Kidney (tissue), 14 donors: ENCODE data around the gene FHAD1. TPM values are rescaled to one million over a fixed set of nuclear protein-coding genes. Genes with fewer than 3 reads are reported as not detected.

Experiments used
- DNase-seq, 5 donors: peaks; one replicate each; pipeline ENCODE4 v3.0.0-alpha.2; 2013 to 2020
- FAIRE-seq: peaks from 2 replicates; lab custom pipeline; 2012; peaks lifted over from hg19 to GRCh38; lab: Jason Lieb, UNC
- H3K27ac ChIP-seq, 2 donors: one replicate each; pipeline ENCODE4 v1.7.0; 2013; ENCODE audit warnings: low read depth in 2 of 2, low read length in 2 of 2, inconsistent platforms in 1 of 2
- H3K27me3 ChIP-seq: one replicate; pipeline ENCODE4 v1.7.1; 2013; ENCODE audit warnings: low read length, inconsistent platforms; ENCODE audit not compliant: control insufficient read depth, insufficient read depth
- H3K36me3 ChIP-seq, 3 donors: one replicate each; pipeline versions ENCODE4 v1.7.0 to v1.7.1; 2013; ENCODE audit warnings: low read length in 3 of 3, control low read depth in 1 of 3, inconsistent platforms in 1 of 3; ENCODE audit not compliant: insufficient read depth in 3 of 3, control insufficient read depth in 2 of 3
- H3K4me1 ChIP-seq, 3 donors: one replicate each; pipeline versions ENCODE4 v1.7.0 to v1.7.1; 2013; ENCODE audit warnings: low read length in 3 of 3, inconsistent platforms in 1 of 3, low read depth in 1 of 3; ENCODE audit not compliant: control insufficient read depth in 2 of 3, insufficient read depth in 2 of 3
- H3K4me3 ChIP-seq, 3 donors: one replicate each; pipeline versions ENCODE4 v1.7.0 to v1.8.1; 2013; ENCODE audit warnings: low read length in 3 of 3, control low read depth in 1 of 3, inconsistent platforms in 1 of 3
- H3K9ac ChIP-seq, 3 donors: one replicate each; pipeline versions ENCODE4 v1.7.0 to v1.7.1; 2013; ENCODE audit warnings: low read length in 3 of 3, control low read depth in 1 of 3, inconsistent platforms in 1 of 3
- H3K9me3 ChIP-seq, 3 donors: one replicate each; pipeline versions ENCODE4 v1.7.0 to v1.7.1; 2013; ENCODE audit warnings: low read length in 3 of 3, control low read depth in 1 of 3, inconsistent platforms in 1 of 3; ENCODE audit not compliant: control insufficient read depth in 2 of 3, insufficient read depth in 1 of 3
- CTCF ChIP-seq: IDR thresholded peaks from 3 replicates; pipeline ENCODE4 v1.5.1; 2012; ENCODE audit warnings: mild to moderate bottlenecking, moderate library complexity, borderline replicate concordance; ENCODE audit not compliant: insufficient read depth; ENCODE audit errors: extremely low read depth
- intact Hi-C: fragments of 100-400 bp; cut with DNase I; formaldehyde crosslinking; loops from one replicate; pipeline ENCODE4 v1.11.1; 2022
- polyA plus RNA-seq: library from polyadenylated mRNA; stranded (reverse); fragments of 350-450 nt; fragmentation: Illumina TruSeq; extraction: RNeasy Lipid Tissue Mini Kit (QIAGEN cat#74804); gene quantifications from one replicate; pipeline ENCODE4 v1.2.3, GENCODE V29; 2014; ENCODE audit warnings: low read depth, low replicate concordance; ENCODE audit not compliant: insufficient read depth
- total RNA-seq: library from RNA; stranded (reverse); fragmentation: NEBNext Ultra II Directional; extraction: Animal tissue kit (Norgen Biotek cat#: 25700); gene quantifications from one replicate; pipeline ENCODE4 v1.2.1, GENCODE V29; 2021
- donor health status: control.
- donor health status: control.
- donor health status: control.
- donor health status: control.
- donor health status: control.
- donor health status: DM: yes; HTN: yes; CAD: no.
- donor health status: Normal renal cell carcinoma (clear cell type).

The FHAD1 gene
- total and polyA plus RNA-seq, 2 donors from 2014 or later, result 0.84 to 4.2 TPM

- TF ChIP-seq CTCF, result no peak
- H3K27me3 ChIP-seq, result no peaks in the 10 kb centered on the region
- no peak overlapping the region for H3K27ac ChIP-seq
- no peaks in the 10 kb centered on the region for H3K4me1 ChIP-seq
- H3K9ac ChIP-seq, result no peak overlapping the region
- no peak overlapping the region for H3K4me3 ChIP-seq
- DNase-seq (no peak), FAIRE-seq (no peak)
- intact Hi-C loops, result no loop called here
- no peaks in the 10 kb centered on the region for H3K9me3 ChIP-seq
- no peaks in the 10 kb centered on the region for H3K36me3 ChIP-seq
Observed at GRCh38 chr1:15444468-15445389, 197.7 kb downstream of the FHAD1 start.

GRCh38 chr1:15445390-15446122, 198.5 kb downstream of the FHAD1 start:
- FAIRE-seq (no peak), DNase-seq (no peak)
- Histone ChIP-seq H3K9me3 (no peaks in the 10 kb centered on the region), H3K27me3 (no peaks in the 10 kb centered on the region), H3K27ac (no peak overlapping the region), H3K4me3 (no peak overlapping the region), H3K36me3 (no peaks in the 10 kb centered on the region), H3K4me1 (no peaks in the 10 kb centered on the region), H3K9ac (no peak overlapping the region)
- intact Hi-C loops, result no loop called here
- TF ChIP-seq CTCF, result no peak

GRCh38 chr1:15446212-15446611, 199.2 kb downstream of the FHAD1 start:
- intact Hi-C loops, result no loop called here
- FAIRE-seq (no peak), DNase-seq (no peak)
- Histone ChIP-seq H3K4me3 (no peak overlapping the region), H3K27me3 (no peaks in the 10 kb centered on the region), H3K9me3 (no peaks in the 10 kb centered on the region), H3K9ac (no peak overlapping the region), H3K27ac (no peak overlapping the region), H3K4me1 (no peaks in the 10 kb centered on the region), H3K36me3 (no peaks in the 10 kb centered on the region)
- TF ChIP-seq CTCF, result no peak

Other genes starting within 250 kb of the FHAD1 start
- 48.4 TPM for gene TMEM51, start 93.5 kb upstream of the FHAD1 start, total RNA-seq
- gene TMEM51, start 93.5 kb upstream of the FHAD1 start, polyA plus RNA-seq, result 38.1 TPM
- gene EFHD2, start 162.7 kb downstream of the FHAD1 start, total RNA-seq, result 37.5 TPM
- gene EFHD2, start 162.7 kb downstream of the FHAD1 start, polyA plus RNA-seq, result 20.2 TPM
- gene CTRC, start 191.2 kb downstream of the FHAD1 start, total RNA-seq, result 0.44 TPM
- gene CTRC, start 191.2 kb downstream of the FHAD1 start, polyA plus RNA-seq, result not detected
- gene CELA2A, start 209.5 kb downstream of the FHAD1 start, total RNA-seq, result not detected
- gene CELA2A, start 209.5 kb downstream of the FHAD1 start, polyA plus RNA-seq, result not detected
- gene CELA2B, start 228.9 kb downstream of the FHAD1 start, total RNA-seq, result not detected
- gene CELA2B, start 228.9 kb downstream of the FHAD1 start, polyA plus RNA-seq, result not detected